ENCODE measurements around the gene DHCR24.
A peak's percentile ranks its signal among the peaks of the same experiment; 100 is the strongest.

The DHCR24 gene

DNA sequence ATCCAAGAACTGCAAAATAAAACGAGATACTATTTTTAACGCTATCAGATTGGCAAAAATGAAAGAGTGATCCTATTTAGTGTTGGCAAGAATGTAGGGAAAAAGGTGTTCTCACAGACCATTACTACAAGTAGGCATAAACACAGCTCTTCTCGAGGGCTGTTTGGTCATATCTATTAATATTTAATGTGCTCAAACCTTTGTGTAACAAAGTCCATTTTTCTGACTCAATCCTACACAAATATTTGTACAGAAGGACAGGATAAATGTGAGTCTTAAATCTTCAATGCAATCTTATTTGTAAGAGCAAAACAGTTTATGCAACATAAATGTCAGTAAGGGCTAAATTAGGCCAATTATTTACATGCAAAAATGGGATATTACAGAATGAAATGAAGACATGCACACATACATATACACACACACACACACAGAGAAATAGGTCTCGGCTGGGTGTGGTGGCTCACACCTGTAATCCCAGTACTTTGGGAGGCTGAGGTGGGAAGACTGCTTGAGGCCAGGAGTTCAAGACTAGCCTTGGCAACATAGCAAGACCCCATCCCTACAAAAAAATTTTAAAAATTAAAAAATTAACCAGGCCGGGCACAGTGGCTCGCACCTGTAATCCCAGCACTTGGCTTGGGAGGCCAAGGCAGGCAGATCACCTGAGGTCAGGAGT is 17.7 kb downstream of the DHCR24 start:
- Histone ChIP-seq H3K9ac (no peak overlapping the region), H4K20me1 (no peaks in the 10 kb centered on the region), H3K4me2 (no peak overlapping the region), H3K4me1 (peaks cover 0 to 14% (median under 1%) of the 10 kb centered on the region in 10 experiments; a peak in 10 of 20 replicates), H3K27me3 (no peaks in the 10 kb centered on the region), H3K36me3 (no peaks in the 10 kb centered on the region), H3K27ac (no peak overlapping the region), H3K4me3 (no peak overlapping the region), H3K9me3 (replicated peaks in 1 of 11) (no peaks in the 10 kb centered on the region)
- TF ChIP-seq Cebpa-rat (IDR thresholded peaks at IDR 0.05), result no peak

DNA sequence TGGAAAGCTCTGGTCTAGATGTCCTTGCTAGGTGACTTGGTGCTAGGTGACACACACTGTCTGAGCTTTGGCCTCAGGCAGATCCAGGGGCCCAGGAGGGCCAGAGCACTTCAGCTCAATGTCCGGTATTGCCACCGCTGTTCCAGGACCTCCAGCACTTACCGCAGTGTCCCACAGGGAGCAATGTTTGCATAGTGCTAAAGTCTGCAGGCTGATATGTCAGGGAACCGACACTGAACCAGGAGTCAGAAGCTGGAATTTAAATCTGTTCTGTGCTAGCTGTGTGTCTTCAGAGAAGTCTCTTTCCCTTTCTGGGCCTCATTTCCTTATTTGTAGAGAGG is 19.3 kb downstream of the DHCR24 start:
- Histone ChIP-seq H3K4me3 (no peak overlapping the region), H3K4me2 (no peak overlapping the region), H4K20me1 (no peaks in the 10 kb centered on the region), H3K4me1 (peaks cover 0 to 24% (median 6%) of the 10 kb centered on the region in 10 experiments; a peak in 12 of 20 replicates), H3K27me3 (no peaks in the 10 kb centered on the region), H3K27ac (no peak overlapping the region), H3K9ac (no peak overlapping the region), H3K9me3 (replicated peaks in 1 of 11) (no peaks in the 10 kb centered on the region), H3K36me3 (no peaks in the 10 kb centered on the region)
- TF ChIP-seq Cebpa-rat (IDR thresholded peaks at IDR 0.05), result no peak

DNA sequence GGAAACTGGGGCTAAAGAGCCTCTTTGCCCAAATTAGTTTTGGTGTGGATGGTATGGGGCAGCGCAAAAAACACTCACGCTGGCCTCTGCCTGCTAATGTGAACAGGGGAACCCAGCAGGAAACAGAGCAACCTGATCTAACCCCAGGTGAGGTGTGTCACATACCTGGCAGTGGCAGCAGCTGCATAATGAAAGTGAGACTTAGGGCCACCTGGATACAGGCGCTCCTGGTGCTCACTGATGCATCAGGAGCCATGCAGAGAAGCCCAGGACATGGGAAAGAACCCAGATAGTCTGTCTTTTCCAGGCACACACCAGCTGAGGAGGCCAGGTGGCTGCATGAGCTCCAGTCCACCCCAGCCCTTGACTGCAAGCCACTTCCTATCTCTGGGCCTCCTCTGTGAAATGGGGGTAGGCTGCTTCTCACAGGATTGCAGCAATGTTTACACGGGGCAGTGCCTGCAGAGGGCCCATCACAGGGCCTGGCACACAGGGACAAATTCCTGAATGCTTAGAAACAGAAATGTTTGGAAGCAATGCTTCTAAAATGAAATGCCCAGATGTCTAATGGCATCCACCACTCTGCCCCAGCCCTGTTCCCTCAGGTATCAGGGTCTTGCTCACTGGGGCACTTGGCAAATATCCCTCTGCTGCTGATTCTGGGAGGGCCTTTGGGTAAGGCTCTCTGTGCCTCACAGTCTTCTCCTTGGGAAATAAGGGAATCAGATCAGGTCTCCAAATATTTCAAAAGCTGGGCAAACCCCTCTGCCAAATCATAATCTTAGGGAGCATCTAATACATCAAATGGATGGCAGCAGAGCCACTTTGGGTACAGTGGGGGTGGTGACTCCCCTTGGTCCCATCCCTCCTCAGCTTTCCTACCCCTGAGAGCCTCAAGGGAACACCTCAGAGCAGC is 19.9 kb downstream of the DHCR24 start:
- Histone ChIP-seq H3K4me3 (no peak overlapping the region), H3K36me3 (no peaks in the 10 kb centered on the region), H3K9ac (no peak overlapping the region), H3K4me2 (0 out of 22 replicates have a peak overlapping the region, but pooled peaks of 1 of the 11 experiments have one; percentile 5), H4K20me1 (no peaks in the 10 kb centered on the region), H3K4me1 (peaks cover 4 to 30% (median 12%) of the 10 kb centered on the region in 10 experiments; a peak in 18 of 20 replicates), H3K27me3 (no peaks in the 10 kb centered on the region), H3K9me3 (replicated peaks in 1 of 11) (no peaks in the 10 kb centered on the region), H3K27ac (no peak overlapping the region)
- no peak for TF ChIP-seq Cebpa-rat (IDR thresholded peaks at IDR 0.05)

DNA sequence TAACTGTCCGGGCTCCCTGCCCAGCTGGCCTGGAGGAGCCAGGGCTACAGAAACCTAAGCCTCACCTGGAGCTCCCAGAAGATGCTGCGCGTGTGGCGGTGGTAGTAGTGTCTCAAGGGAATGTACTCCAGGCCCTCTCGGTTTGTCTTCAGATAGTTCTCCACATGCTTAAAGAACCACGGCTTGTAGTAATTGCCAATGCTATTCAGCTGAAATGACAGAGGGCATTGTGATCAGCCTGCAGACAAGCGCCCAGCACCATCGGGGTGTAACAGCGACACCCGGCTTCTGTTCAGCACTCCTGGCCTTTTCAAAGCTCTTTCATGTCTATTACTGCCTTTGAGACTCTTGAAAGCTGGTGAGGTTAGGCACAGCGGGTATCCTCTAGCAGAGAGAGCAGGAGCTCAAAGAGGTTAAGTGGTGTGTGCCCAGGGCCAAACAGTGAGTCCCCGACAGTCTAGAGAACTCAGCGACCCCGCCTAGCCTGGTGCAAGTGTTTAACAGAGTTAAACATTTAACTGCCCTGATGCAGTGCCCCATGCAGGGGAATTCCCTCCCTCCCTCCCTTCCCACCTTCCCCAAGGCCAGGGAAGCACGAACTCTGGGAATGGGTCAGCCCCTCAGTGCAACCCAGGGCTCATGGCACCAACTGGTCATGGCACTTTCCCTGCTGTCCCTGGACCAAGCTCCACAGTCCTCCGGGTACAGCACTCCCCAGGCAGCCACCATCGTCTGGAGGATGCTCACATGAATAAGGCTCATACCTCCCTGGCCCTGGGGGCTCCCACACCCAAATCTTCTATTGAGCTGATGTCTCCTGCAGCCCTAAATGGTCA is 21.5 kb downstream of the DHCR24 start:
- no peak for TF ChIP-seq Cebpa-rat (IDR thresholded peaks at IDR 0.05)
- Histone ChIP-seq H3K36me3 (no peaks in the 10 kb centered on the region), H3K27me3 (no peaks in the 10 kb centered on the region), H4K20me1 (no peaks in the 10 kb centered on the region), H3K4me3 (no peak overlapping the region), H3K9ac (no peak overlapping the region), H3K9me3 (replicated peaks in 1 of 11) (no peaks in the 10 kb centered on the region), H3K4me1 (peaks cover 20 to 47% (median 28%) of the 10 kb centered on the region in 10 experiments), H3K27ac (peak overlapping the region in 5 of 11 experiments; percentile 5 to 30 (median 27); a peak in 3 of 22 replicates), H3K4me2 (peak overlapping the region in 3 of 11 experiments; percentile 26 to 41 (median 29); a peak in 4 of 22 replicates)

DNA sequence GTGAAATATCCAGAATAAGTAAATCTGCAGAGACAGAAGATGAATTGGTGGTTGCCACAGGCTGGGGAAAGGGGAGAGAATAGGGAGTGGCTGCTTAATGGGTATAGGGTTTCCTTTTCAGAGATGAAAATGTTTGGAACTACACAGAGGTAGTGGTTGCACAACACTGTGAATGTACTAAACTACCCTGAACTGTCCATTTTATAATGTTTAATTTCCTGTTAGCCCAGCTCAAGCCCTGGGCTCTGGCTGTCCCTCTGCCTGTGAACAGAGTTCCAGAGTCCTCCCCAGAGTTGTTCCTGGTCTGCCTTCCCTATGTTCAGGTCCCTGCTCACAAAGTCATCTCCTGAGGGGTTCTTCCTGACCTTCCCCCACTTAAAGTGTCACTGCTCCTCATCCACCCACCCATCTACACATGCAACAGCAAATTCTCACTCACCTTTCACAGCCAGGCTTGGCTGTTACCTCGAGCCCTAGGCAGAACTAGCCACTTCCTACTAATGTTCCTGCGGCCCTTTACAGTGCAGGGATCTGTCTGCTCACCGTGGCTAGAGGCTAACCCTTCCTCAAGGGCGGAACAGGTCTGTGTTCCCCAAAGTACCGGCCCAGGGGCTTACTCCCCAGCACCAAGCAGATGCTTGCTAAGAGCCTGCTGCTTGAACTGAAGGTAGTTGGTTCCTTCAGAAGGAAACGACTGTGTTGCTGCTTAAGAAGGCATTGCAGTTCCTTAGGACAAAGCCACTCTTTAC is 22.4 kb downstream of the DHCR24 start:
- Histone ChIP-seq H3K36me3 (no peaks in the 10 kb centered on the region), H3K27me3 (no peaks in the 10 kb centered on the region), H3K9me3 (replicated peaks in 1 of 11) (no peaks in the 10 kb centered on the region), H3K9ac (no peak overlapping the region), H3K4me2 (peak overlapping the region in 4 of 11 experiments; percentile 14 to 41 (median 28); a peak in 4 of 22 replicates), H4K20me1 (no peaks in the 10 kb centered on the region), H3K4me1 (peaks cover 22 to 55% (median 36%) of the 10 kb centered on the region in 10 experiments), H3K4me3 (no peak overlapping the region), H3K27ac (peak overlapping the region in 5 of 11 experiments; percentile 5 to 30 (median 27); a peak in 5 of 22 replicates)
- no peak for TF ChIP-seq Cebpa-rat (IDR thresholded peaks at IDR 0.05)

DNA sequence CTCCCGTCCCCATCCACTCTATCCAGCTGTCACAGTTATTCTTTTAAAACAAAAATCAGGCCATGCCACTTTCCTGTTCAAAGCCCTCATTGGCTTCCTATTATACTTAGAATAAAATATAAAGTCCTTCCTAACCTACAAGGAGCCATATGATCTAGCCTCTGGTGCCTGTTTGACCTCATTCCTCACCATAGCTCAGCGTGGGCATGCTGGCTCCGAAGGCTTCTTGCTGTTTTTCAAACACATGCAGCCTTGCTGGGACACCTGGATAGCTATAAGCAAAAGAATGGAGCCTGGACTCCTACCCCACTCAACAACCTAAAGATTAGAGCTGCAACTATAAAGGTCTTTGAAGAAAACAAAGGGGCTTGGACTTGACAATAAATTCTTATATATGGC is 23.7 kb downstream of the DHCR24 start:
- Histone ChIP-seq H3K4me3 (no peak overlapping the region), H3K27ac (peak overlapping the region in 5 of 11 experiments; percentile 37 to 83 (median 82); a peak in 5 of 22 replicates), H3K9me3 (replicated peaks in 1 of 11) (no peaks in the 10 kb centered on the region), H3K9ac (no peak overlapping the region), H3K4me2 (peak overlapping the region in 6 of 11 experiments; percentile 71 to 87 (median 80); a peak in 6 of 22 replicates), H3K4me1 (peaks cover 22 to 68% (median 50%) of the 10 kb centered on the region in 10 experiments), H3K27me3 (no peaks in the 10 kb centered on the region), H3K36me3 (no peaks in the 10 kb centered on the region), H4K20me1 (no peaks in the 10 kb centered on the region)
- no peak for TF ChIP-seq Cebpa-rat (IDR thresholded peaks at IDR 0.05)

DNA sequence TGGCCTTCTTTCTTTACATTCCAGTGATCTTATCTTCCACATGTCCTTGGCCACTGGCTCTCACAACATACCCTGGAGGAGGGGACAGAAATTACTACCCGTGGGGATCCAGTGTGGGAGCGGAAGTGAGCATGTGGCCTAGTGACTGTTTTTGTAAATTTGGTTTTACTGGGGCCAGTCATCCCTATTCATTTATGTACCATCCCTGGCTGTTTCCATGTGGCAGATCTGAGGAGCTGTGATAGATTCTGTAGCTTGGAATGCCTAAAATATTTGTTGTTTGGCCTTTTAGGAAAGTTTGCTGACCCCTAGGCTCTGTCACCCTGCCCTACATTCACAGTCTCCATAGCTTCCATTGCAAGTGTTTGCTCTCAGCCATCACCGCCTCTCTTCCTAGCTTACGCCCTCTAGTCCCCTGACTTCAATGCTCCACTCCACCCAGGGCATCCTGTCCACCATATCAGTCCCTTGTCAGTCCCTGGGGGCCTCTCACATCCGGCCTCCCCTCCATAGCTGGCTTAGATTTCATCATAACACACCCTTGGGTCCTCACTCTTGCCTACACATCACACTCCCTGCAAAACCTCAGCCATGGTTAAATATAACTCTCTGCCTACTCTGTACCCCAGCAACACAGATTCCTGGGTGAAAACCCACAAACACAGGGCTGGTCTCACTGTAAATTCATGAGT is 25.8 kb downstream of the DHCR24 start:
- H3K9ac ChIP-seq, result peak overlapping the region in 9 of 11 experiments; percentile 19 to 74 (median 63); a peak in 15 of 22 replicates
- peak overlapping the region in 9 of 11 experiments; percentile 68 to 83 (median 82); a peak in 18 of 22 replicates for H3K27ac ChIP-seq
- TF ChIP-seq Cebpa-rat (IDR thresholded peaks at IDR 0.05), result peak in 8 of 11 experiments; percentile 35 to 88 (median 66); a peak in 11 of 22 replicates
- H3K36me3 ChIP-seq, result no peaks in the 10 kb centered on the region
- H3K4me2 ChIP-seq, result peak overlapping the region; percentile 62 to 88 (median 79)
- no peaks in the 10 kb centered on the region for H3K9me3 ChIP-seq (replicated peaks in 1 of 11)
- no peaks in the 10 kb centered on the region for H4K20me1 ChIP-seq
- H3K4me3 ChIP-seq, result peak overlapping the region in 1 of 10 experiments; percentile 17; a peak in 1 of 20 replicates
- no peaks in the 10 kb centered on the region for H3K27me3 ChIP-seq
- peaks cover 22 to 82% (median 58%) of the 10 kb centered on the region in 10 experiments for H3K4me1 ChIP-seq
